HG02623 (cell line): ENCODE measurements around the gene TEF.
A peak's percentile ranks its signal among the peaks of the same experiment; 100 is the strongest.

Source experiments
- ATAC-seq: cut with Tn5 transposase; IDR thresholded peaks from one replicate; pipeline ENCODE4 v1.9.1; 2021; ENCODE audit warnings: moderate library complexity; ENCODE audit not compliant: unreplicated experiment

The TEF gene

GRCh38 chr22:41447435-41448188 lies 65.9 kb downstream of the TEF start:
- no peak for ATAC-seq

GRCh38 chr22:41448189-41448808 lies 66.6 kb downstream of the TEF start:
- ATAC-seq = peak; percentile 43
